HG02870 (cell line): ENCODE results near the gene ZNF714.
A peak's percentile ranks its signal among the peaks of the same experiment; 100 is the strongest.

Source experiments
- ATAC-seq: cut with Tn5 transposase; IDR thresholded peaks from one replicate; pipeline ENCODE4 v1.9.1; 2021; ENCODE audit warnings: mild to moderate bottlenecking, moderate library complexity; ENCODE audit not compliant: unreplicated experiment

The ZNF714 gene

DNA sequence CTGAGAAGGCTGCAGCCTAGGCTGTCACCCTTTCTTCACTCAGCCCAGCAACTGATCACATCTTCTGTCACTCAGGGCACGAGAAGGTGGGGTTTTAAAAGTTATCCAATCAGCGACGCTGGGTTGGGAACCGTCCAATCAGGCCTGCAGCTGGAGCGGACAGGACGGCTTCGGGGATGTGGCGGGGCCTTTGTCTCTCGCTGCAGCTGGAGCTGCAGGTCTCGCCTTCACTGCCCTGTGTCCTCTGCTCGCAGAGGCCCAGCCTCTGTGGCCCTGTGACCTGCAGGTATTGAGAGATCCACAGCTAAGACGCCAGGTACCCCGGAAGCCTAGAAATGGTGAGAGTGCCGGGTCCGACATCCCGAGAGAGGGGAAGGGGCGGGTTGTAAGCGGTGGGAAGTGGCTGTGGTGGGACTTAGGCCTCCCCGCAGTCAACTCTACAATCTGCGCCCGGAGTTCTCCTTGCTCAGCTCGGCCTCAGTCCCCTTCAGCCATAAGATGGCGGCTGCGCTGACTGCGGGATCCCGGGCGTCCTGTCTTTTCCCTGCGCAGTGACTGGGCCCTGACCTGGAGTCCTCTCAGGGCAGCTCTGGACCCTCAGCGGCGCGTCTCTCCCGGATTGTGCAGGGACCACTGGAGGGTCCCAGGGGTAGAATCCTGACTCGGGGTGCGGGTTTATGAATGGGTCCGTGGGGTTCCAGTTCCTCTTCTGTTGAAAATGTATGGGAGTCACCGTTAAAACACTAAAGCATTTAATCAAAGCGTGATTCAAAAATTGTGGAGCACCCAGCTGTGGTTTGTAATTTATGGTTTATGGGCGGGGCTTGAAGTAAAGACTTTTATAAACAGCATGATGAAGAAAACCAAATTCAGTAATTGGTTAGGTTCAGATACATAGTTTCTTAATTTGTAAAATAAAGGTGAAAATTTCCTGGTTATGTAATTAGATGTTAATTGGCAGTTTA is at the start of gene ZNF714:
Gene ZNF714 (plus strand): TSS at position 193 of the 965 bp plus-strand sequence. CDS start 16,066 bp downstream, outside the sequence.
- peak; percentile 97 for ATAC-seq

DNA sequence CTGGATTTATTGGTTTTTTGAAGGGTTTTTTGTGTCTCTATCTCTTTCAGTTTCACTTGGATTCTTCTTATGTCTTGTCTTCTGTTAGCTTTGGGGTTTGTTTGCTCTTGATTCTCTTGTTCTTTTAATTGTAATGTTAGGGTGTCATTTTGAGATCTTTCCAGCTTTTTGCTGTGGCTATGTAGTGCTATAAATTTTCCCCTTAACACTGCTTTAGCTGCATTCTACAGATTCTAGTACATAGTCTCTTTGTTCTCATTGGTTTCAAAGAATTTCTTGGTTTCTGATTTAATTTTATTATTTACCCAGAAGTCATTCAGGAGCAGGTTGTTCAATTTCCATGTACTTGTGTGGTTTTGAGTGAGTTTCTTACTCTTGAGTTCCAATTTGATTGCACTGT is 37.0 kb upstream of the ZNF714 start:
- ATAC-seq: no peak

DNA sequence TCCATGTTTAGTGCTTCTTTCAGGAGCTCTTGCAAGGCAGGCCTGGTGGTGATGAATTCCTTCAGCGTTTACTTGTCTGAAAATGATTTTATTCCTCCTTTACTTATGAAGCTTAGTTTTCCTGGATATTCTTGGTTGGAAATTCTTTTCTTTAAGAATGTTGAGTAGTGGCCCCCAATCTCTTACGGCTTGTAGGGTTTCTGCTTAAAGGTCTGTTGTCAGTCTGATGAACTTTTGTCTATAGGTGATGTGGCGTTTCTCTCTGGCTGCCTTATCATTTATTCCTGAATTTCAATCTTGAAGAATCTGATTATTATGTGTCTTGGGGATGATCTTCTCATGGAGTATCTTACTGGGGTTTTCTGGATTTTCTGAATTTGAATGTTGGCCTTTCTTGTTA is 35.5 kb upstream of the ZNF714 start:
- ATAC-seq: no peak

DNA sequence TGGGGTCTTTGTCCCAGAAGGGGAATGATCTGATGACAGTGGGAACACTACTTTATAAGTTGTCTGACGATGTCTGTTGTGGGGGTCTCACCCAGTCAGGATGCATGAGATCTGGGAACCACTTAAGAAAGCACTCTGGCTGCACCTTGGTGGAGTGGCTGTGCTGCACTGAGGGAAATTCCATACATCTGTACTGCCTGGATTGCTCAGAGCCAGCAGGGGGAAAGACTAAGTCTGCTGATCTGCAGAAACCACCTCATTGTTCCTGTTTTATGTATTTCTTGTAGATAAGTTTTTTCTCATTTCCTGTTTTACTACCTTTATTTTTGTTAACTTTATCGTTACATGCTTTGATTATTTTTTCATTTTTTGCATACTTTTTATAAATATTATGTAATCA is 34.3 kb upstream of the ZNF714 start:
- ATAC-seq: no peak

DNA sequence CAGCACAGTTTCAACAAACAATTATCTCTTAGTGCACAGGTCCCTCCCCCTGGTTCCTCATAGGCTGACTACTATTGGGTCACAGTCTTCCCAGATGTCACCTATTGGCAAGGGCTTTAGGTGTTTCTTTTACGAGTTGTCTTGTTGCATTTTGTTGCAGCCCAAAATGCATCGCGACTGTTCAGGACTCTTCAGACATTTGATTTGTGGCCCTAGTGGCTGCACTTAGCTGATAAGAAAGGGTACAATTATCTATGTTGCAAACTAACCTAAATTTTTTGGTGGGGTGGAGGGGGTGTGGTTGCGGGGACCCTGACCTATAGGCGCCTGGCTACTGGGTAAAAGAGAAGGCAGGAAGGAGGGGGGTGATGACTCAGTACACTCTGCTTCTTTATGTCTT is 29.1 kb upstream of the ZNF714 start:
- no peak for ATAC-seq

DNA sequence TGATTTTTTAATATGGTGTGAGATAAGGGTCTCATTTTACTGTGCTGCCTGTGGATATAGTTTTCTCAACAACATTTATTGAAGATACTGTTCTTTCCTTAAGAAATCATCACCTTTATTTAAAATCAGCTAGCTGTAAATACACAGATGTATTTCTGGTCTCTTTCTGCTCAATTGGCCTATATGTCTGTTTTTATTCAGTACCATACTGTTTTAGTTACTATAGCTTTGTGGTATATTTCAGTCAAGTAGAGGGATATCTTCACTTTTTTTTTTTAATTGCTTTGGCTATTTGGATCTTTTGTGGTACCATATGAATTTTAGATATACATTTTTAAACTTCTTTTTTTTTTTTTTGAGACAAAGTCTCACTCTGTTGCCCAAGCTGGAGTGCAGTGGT is 16.7 kb upstream of the ZNF714 start:
- ATAC-seq: no peak

DNA sequence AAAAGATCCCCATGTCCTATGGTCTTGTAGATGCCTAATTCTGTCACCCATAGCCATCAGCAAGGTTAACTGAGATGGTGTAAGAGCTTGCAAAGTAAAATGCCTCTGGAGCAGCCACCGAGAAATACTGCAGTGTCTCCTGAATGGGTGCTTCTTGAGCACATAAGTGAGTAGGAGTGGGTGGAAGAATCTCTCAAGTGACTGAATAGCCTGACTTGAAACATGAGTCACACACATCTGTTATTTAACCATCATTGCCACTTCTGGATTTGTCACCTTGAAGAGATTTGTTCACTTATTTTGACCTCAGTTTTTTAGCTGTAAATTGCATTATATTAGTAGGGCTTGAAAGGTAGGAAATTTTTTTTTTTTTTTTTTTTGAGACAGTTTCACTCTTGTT is 2.3 kb downstream of the ZNF714 start:
- ATAC-seq: no peak

DNA sequence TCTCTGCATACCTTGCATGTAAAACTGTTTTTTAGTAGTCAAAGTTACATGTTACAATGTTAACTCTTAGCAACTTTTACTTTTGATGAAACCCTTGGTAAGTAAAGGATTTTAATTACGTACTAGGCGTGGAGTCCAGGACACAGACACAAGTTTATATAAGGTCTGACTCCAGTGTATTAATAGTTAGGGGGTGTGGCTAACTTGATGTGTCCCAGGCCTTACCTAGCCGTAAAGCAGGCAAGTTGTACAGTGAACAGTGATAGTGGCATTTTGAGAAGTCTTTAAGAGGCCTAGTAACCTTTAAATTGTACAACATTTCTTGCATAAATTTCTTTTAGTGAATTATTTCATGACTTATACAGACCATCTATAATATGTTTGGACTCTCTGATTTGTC is 5.9 kb downstream of the ZNF714 start:
- ATAC-seq: no peak

DNA sequence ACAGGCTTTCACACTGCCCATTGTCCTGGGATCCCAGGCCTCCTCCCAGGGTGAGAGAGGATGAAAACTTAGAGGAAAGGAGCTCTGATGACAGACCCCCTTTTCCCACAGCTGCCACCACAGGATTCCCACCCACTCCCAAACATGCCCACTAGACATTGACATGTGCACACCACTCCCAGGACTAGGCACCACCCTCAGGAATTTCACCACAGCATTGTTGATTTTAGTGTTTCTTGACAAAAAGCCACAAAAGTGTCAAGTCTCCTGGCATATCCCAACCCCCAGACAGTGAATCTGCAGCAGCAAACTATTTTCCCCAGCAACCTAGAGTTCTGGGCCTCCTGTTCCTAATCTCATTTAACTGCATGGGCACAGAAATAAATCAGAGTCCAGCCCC is 10.1 kb downstream of the ZNF714 start:
- ATAC-seq: no peak

DNA sequence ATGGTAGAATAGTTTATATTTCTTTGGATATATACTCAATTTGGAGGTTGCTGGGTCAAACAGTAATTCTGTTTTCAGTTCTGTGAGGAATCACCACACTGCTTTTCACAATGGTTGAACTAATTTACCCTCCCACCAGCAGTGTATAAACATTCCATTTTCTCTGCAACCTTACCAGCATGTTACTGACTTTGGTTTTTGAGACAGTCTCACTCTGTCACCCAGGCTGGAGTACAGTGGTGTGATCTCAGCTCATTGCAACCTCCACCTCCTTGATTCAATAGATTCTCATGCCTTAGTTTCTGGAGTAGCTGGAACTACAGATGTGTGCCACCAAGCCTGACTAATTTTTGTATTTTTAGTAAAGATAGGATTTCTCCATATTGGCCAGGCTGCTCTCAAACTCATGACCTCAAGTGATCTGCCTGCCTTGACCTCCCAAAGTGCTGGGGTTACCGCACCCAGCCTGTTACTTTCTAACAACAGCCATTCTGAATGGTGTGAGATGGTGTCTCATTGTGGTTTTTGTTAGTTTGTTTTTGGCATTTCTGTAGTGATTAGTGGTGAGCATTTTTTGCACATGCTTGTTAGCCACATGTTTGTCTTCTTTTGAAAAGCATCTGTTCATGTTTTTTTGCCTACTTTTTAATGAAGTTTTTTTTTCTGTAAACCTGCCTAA is 12.5 kb downstream of the ZNF714 start:
- ATAC-seq: no peak

DNA sequence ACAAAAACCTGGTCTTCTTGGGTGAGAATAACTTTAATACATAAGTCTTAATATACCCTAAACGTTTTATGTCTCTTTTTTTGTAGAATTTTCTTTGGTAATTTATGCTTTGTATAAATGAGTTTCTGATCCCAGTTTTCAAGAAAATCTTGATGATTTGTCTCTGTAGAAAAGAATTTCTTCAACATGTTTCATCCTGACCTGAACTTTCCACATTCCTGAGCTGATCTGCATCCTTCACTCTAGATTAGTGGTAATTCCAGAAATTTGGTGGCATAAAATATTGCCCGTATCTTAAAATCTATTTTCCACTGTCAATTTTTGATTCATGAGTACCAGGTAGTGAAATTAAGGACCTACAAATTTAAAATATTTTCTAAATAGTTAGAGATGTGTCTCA is 16.3 kb downstream of the ZNF714 start:
- ATAC-seq: no peak

DNA sequence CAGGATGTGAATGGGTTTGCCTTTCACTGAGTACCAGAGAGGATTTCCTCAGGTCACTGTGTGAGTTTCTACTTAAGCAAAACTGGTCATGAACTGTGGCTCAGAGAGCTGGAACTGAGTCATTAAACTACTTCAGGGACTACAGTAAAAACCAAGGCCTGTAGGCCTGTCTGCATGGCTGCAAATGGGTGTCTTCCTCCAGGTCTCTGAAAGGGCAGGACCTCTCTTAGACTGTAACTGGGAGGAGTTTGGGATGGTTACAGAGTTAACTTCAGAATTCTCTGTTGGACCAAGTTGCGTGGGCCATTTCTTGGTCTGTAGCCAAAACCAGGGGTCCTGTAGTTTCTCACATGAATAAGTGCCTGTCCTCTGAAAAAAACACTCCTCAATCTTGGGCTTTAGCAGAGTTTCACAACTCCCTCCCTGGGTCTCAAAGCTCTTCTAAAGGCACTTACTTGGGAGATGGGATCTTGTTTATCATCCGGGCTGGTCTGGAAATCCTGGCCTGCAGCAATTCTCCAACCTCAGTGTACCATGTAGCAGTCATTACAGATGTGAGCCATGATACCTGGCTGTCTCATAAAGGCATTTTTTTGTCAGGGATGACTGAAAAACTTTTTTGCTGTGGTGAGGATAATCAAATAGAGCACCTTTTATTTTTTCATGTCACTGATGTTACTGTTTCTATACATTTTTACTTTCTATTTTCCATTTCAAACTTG is 19.7 kb downstream of the ZNF714 start:
- no peak for ATAC-seq

DNA sequence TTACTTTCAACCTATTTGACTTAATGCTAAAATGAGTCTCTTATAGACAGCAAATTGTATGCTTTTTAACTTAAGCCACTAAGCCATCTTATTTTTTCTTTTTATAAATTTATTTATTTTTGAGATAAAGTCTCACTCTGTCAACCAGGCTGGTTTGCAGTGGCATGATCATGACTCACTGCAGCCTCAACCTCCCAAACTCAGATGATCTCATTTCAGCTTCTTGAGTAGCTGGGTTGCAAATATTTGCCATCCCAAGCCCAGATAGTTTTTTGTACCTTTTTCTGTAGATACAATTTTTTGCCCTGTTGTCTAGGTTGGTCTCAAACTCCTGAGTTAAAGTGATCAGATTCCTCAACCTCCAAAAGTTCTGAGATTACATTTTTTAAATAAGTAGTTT is 27.1 kb downstream of the ZNF714 start:
- no peak for ATAC-seq

DNA sequence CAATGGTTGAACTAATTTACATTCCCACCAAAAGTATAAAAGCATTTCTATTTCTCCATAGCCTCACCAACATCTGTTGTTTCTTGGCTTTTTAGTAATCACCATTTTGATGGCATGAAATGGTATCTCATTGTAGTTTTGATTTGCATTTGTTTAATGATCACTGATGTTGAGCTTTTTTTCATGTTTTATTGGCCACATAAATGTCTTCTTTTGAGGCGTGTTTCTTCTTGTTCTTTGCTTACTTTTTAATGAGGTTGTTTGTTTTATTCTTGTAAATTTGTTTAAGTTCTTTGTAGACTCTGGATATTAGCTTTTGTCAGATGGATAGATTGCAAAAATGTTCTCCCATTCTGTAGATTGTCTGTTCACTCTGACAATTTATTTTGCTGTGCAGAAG is 28.2 kb downstream of the ZNF714 start:
- no peak for ATAC-seq

DNA sequence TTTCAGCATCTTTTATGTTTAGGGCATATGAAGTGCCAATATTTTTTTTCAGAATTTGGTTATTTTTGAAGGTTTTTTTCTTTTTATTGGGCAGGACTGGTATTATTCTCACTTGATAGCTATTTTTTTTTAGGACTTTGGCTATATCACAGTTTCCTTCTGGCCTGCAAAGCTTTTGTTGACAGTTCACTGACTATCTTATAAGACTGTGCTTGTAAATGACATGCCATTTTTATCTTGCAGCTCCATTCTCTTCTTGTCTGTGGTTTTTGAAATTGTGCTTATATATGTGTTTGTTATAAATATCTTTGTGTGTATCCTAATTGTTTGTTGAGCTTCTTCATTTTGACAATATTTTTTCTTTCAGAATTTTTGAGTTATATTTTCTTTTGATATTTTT is 33.4 kb downstream of the ZNF714 start:
- ATAC-seq: no peak

DNA sequence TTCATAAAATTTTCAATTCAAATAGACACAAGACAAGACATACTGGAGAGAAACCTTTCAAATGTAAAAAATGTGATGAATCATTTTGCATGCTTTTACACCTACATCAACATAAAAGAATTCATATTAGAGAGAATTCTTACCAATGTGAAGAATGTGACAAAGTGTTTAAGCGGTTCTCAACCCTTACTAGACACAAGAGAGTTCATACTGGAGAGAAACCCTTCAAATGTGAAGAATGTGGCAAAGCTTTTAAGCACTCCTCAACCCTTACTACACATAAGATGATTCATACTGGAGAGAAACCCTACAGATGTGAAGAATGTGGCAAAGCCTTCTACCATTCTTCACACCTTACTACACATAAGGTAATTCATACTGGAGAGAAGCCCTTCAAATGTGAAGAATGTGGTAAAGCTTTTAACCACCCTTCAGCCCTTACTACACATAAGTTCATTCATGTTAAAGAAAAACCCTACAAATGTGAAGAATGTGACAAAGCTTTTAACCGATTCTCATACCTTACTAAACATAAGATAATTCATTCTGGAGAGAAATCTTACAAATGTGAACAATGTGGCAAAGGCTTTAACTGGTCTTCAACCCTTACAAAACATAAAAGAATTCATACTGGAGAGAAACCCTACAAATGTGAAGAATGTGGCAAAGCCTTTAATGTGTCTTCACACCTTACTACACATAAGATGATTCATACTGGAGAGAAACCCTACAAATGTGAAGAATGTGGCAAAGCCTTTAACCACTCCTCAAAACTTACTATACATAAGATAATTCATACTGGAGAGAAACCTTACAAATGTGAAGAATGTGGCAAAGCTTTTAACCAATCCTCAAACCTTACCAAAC is 35.3 kb downstream of the ZNF714 start:
- ATAC-seq: no peak

DNA sequence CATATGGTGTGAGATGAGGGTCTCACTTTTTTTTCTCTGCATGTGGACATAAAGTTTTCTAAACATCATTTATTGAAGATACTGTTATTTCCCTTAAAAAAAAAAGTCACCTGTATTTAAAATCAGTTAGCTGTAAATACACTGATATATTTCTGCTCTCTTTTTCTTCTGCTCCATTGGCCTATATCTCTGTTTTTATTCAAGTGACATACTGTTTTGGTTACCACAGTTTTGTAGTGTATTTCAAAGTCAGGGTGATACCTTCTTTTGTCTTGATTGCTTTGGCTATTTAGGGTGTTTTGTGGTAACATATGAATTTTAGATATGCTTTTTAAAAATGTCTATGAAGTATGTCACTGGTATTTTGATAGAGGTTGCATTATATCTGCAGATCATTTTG is 44.1 kb downstream of the ZNF714 start:
- no peak for ATAC-seq

DNA sequence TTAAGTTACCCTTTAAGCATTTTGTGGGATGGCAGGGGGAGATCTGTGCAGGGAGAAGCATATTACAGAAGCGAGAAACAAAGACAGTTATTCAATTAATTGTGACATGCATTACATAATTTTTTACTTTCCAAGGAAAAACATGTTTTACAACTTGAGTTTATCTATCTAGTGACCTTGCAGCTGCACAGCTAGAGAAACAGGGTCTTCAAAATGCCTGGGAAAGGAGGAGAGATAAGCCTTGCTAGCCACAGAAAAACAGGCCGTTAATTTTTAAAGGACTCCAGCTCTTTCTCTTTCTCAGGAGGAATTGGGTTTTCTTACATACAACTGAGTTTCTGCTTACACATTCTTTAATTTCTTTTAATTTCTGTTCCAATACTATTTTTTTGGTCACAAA is 45.0 kb downstream of the ZNF714 start:
- no peak for ATAC-seq

DNA sequence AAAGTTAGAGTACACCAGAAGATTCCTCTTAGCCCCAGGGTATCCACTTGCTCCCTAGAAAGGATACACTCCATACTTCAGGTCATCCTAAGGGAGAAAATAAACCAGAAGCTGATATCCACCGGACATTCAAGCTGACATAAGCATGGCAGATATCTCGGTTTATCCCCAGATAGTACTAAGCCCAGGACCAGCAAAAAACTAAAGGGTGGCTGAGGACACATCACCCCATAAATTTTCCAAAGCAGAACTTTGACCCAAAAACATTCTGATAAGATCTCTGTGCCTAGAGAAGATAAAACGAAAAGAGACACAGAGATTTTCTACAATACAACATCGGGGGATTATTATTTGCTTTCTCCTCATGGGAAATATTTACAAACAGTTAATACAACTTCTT is 45.9 kb downstream of the ZNF714 start:
- no peak for ATAC-seq

DNA sequence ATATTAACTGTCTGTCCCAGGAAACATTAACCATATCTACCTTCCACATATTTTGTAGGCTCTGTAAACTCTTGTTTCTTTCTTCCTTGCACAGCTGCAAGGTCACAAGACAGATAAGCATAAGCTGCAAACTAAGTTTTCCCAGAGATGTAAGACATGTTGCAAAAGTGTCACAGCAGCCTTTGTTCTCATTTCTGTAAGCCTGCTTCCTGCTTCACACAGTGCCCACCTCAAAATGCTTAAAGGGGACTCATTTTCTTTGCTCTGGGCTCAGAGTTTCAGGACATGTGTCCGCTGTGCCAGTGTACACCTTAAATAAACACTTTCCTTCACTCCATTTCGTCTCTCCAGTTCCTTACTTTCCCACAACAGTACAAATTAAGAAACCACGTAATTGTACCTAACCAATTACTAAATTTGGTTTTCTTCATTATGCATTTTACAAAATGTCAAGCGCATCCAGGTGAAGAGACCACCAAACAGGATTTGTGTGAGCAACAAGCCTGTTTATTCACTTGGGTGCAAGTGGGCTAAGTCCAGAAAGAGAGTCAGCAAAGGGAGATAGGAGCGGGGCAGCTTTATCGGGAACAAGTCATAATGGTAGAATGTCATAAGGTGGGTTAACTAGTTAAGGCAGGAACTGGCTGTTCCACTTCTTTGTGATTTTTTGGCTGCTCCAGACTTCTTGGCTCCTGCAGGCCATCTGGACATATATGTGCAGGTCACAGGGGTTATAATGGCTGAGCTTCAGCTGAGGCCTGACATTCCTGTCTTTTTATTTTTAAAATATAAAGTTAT is 47.1 kb downstream of the ZNF714 start:
- ATAC-seq: no peak
